Loucy (cell line): ENCODE measurements around the gene PLS1.

Experiments used
- EZH2phosphoT487 ChIP-seq: fragments of 200-600 bp; IDR thresholded peaks from 2 replicates; pipeline ENCODE4 v1.6.1; 2018; ENCODE audit warnings: antibody characterized with exemption, mild to moderate bottlenecking, moderate library complexity, borderline replicate concordance
- TF ChIP-seq, protein P1 (sequence below): fragments of 200-600 bp; sonication (generic); conservative IDR thresholded peaks from 2 replicates; pipeline ENCODE4 v1.5.1; 2014; ENCODE audit warnings: mild to moderate bottlenecking, antibody characterized with exemption, low read length

- TF ChIP-seq, protein P1, sequence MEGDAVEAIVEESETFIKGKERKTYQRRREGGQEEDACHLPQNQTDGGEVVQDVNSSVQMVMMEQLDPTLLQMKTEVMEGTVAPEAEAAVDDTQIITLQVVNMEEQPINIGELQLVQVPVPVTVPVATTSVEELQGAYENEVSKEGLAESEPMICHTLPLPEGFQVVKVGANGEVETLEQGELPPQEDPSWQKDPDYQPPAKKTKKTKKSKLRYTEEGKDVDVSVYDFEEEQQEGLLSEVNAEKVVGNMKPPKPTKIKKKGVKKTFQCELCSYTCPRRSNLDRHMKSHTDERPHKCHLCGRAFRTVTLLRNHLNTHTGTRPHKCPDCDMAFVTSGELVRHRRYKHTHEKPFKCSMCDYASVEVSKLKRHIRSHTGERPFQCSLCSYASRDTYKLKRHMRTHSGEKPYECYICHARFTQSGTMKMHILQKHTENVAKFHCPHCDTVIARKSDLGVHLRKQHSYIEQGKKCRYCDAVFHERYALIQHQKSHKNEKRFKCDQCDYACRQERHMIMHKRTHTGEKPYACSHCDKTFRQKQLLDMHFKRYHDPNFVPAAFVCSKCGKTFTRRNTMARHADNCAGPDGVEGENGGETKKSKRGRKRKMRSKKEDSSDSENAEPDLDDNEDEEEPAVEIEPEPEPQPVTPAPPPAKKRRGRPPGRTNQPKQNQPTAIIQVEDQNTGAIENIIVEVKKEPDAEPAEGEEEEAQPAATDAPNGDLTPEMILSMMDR, result no peak
- TF ChIP-seq EZH2phosphoT487, result no peak
Measured at GRCh38 chr3:142568393-142569017, 27.7 kb upstream of the PLS1 start.
